ENCODE results near the gene SLC13A3.

The SLC13A3 gene

DNA sequence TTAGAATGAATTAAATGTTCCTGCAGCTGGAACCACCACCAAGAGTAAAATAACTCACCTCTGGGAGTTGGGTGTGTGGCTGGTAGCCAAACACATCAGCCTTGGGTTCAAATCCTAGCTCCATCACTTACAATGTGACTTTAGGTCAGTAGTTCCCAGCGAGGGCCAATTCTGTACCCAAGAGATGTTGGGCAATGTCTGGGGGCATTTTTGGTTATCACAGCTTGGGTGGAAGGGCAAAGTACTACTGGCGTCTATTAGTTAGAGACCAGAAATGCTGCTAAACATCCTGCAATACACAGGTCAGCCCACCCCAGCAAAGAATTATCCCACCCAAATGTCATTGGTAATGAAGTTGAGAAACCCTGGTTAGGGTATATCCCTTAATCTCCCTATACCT, 48.8 kb downstream of the SLC13A3 start:
- FAIRE-seq = no peak

DNA sequence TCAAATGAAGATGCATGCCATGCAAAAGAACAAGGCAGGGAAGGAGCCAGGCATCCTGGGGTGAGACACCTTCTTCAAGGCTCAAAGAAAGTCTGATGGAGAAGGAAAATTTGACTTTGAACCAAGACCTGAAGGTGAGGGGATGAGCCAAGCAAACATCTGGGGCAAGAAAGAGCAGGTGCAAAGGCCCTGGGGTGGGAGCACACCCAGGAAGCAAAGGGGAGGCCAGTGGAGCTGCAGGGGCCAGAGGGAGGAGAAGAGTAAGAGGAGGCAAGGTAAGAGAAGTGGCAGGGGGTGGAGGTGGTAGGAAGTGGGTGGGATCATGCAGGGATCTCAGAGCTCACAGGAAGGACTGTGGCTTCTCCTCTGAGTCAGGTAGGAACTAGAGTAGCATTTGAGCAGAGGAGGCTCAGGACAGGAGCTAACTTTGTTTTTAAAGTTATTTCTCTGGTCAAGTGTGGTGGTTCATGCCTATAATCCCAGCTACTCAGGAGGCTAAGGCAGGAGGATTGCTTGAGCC, 49.6 kb downstream of the SLC13A3 start:
- FAIRE-seq = no peak

DNA sequence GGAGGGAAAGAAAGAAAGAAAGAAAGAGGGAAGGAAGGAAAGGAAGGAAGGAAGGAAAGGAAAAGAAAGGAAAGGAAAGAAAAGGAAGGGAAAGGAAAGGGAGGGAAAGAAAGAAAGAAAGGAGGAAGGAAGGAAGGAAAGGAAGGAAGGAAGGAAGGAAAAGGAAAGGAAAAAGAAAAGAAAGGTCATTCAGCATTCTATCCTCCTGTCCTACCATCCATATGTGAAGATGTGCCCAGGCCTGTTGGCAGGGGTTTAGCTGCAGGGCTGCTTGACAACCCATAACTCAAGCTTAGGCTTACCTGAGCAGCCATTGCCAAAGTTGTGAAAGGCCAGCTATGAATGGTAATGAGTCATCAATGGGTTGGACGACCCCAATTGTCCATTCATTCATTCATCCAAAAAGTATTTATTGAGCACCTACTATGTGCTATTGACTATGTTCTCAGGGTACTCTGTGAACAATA, 50.9 kb downstream of the SLC13A3 start:
- no peak for FAIRE-seq

DNA sequence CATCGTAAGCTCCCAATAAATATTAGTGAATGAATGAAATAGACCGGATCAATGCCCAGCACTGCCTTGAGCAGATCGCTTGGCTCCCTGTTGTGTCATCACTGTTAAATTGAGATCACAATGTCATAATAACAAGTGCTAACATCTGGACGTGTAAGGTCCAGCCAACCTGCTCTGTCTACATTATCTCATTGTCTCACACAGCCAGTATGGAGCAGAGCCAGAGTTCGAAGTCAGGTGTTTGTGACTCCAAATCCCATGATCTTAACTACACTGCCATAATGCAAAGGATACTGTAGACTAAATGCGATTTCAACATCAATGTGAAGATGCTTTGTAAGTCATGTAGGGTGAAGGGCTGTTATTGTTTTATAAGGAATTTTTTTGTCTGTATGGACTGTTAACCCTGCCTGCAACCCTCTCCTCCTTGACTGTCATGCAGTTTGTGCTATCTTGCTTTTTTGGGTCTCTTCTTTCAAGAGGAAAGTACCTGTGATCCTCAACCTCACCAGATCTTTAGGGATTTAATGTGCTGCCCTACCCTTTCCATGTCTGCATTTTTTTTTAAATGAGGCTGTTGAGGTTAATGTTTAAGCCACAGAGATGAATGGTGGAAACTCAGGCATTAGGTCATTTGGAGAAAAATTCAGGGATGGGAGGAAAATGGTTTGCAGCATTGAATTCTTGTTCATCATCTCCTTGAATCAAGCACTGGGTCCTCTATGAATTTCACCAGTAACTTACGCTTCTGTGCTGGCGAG, 51.9 kb downstream of the SLC13A3 start:
- no peak for FAIRE-seq

DNA sequence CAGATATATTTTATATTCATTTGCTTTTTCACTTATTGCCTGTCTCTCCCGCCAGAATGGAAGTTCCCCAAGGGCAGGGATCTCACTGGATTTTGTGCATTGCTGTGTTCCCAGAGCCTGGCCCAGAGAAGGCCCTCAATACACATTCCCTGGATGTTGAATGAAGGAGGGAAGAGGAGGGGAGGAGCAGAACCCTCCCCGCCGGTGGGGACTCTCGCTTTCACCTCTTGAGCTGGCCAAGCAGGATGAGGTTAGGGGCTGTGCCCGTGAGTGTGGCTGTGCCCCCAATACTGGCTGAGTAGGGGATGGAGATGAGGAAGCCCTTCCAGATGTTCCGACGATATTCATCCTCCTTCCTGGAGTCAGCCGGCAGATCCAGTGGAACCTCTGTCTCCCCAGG, 55.3 kb downstream of the SLC13A3 start:
- no peak for FAIRE-seq

DNA sequence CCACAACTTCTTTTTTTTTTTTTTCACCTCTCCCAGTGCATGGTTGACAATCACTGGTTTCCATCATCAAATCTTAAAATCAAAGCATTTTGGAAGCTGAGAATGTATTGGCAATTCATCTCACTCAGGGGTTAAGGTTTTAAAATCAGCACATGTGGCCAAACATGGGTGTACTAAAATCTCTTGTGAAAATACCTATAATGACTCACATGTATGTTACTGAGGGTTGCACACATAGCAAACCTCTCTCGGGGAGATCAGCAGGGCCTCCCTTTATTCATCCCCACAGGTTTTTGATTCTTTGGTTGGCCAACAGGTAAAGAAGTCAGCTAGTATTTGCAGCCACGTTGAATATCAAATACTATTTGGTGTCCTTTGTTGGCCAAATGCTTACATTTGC, 56.5 kb downstream of the SLC13A3 start:
- FAIRE-seq = no peak

DNA sequence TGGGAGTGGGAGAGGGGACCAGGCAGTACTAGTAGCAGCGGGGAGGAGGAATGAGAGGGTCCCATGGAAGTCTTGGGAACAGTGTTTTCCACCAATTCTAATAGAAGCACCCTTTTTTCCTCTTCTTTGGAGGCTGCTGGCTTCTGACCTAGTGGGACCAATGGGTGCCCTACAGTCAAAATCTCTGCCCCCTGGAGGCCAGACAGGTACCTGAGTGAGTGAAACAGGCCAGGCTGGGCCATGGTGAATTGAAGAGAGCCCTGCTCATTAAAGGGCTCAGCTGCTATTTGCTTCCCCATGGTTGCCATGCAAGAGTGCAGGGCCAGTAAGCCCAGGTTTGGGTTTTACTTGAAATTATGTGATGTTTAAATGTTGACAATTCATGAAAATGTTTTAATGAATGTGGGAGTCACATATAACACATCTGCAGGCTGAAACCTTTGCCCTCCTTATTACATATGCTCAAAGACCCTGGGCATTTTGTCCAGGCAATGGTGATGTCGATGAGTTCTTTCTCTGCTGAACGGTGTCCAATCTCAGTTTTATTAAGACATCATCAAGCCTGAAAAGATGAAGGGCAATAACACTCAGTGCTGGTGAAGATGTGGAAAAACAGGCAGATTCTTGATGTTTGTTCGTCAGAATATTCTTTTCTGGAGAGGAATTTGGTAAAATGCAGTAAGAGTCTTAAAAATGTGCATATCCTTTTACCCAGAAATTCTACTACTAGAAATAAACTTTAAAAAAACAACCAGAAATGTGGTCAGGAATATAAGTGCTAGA, 58.5 kb downstream of the SLC13A3 start:
- FAIRE-seq = no peak

DNA sequence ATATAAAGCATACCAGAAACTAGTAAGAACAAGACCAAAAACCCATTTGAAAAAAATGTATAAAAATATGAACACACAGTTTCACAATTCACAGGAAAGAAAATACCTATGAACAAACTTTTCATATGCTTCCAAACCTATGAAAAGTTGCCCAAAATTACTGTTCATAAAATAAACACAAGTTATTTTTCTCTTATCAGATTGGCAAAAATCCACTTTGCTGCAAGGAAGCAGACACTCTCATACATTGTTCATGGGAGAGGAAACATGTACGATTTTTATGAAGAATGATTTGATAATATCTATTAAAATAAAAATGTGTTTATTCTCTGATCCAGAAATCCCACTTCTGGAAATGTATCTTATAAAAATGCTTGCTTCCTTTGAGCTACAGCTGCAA, 60.8 kb downstream of the SLC13A3 start:
- no peak for FAIRE-seq

DNA sequence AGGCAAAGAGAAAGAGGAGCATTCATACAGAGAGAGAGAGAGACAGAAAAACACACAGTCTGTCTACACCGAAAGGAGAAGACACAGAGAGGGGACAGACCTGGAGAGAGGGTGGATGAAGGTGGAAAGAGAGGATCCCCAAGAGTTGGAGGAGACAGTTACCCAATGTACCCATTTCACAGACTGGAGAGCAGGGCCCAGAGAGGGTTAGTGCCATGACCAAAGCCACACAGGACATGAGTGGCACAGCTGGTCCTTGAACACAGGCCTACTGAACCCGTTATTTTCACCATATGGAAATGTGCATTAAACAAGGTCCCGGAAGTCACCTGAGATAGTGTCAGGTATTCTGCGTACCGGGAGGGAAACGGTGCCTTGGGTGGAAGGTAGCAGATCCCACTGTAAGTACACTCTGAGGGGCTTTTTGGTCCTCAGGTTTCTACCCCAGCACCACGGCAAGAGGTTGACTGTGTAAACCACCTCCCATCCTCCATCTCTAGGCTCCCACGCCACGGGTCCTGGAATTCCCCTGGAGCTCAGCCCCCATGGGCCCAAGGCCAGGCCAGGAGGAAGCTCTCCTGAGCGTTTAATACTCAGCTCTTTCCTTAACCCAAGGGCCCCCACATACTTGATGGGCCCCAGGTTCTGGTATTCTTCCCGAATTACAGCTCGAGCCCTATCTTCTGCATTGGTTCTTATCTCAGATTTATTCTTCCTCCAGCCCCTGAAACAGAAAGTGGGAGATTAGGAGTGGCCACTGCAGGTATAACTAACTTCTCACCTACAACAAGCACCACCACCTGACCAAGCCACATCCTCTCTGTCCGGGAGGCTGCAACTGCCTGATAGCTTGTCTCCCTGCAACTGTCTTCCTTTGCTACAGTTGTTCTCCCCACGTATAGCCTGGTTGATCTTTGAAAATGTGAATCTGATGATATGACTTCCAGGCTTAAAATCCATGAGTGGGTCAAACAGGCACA, 62.4 kb downstream of the SLC13A3 start:
- FAIRE-seq = no peak

DNA sequence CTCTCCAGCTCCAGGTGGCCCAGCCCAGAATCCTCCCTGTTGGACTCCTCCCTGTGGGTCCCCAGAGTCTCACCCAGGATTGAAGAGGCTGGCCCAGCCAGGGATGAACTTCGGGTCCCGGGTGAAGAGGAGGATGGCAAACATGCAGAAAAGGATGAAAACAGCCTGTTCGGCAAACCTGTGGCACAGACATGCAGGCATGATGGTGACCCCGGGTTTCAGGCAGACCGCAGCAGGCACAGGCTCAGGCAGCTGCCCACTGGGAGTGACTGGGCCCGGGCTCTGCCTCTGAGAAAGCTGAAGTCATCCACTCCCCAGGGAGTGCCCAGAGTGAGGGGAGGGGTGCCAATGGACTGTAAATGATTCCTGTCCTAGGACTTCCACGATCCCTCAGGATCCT, 63.3 kb downstream of the SLC13A3 start:
- no peak for FAIRE-seq

DNA sequence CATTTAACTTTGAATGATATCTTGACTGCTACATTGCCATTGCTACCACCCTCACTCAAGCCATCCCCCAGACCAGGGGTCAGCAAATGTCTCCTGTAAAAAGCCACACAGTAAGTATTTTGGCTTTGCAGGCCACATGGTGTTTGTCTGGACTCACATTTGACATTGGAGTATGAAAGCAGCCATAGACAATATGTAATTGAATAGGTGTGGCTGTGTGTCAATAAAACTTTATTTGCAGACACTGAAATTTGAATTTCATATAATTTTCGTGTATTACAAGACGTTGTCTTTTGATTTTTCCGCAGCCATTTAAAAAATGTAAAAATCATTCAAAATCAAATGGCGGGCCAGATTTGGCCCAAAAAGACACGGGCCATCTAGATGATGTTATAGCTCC, 64.5 kb downstream of the SLC13A3 start:
- FAIRE-seq = no peak

DNA sequence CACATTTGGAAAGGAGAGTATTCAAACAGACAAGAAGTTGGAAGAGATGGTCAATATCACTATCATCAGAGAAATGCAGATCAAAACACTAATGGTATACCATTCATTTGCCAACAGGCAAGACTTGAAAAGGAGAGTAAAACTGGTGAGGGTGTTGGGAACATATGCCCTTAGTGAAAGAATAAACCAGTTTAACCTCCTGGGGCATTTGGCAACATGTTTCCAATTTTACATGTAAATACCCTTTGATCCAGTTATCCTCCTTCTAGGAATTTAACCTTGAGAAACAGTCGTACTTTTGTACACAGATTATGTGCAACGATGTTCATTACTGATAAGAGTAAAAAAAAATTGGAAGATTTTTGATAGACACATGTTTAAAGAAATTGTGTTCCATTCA, 66.8 kb downstream of the SLC13A3 start:
- no peak for FAIRE-seq

DNA sequence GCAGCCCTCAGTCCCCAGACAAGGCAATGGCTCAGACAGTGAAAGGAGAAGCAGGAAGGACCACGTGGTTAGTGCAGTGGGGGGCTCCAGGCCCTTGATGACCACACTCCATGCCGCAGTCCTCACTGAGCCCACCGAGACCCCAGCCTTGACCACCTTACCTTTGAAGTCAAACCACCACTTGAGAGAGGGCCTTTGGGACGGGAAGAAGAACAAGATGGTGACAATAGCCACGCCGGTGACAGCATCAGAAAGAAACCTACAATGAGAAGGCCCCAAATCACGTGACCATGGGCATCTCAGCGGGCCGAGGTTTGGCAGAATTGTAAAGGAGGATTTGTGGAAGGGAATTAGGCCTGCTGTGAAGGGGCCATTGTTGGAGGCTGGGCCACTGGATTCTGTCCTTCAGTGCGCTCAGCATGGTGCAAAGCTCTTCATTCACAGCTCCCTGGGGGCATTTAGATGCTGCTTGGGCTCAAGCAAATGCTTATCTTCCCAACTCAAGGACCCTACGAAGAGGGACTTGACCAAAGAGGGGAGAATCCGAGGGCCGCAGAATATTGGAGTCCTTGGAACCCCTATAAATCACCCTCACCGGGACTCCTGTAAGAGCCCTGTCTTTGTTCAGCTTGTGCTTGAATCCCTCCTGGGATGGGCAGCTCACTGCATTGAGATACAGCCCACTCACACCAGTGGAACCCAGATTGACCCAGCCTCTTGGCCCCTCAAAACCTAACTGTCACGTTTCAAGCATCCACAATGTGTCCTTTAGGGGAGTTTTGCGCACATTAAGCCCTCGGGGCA, 67.6 kb downstream of the SLC13A3 start:
- FAIRE-seq = no peak

DNA sequence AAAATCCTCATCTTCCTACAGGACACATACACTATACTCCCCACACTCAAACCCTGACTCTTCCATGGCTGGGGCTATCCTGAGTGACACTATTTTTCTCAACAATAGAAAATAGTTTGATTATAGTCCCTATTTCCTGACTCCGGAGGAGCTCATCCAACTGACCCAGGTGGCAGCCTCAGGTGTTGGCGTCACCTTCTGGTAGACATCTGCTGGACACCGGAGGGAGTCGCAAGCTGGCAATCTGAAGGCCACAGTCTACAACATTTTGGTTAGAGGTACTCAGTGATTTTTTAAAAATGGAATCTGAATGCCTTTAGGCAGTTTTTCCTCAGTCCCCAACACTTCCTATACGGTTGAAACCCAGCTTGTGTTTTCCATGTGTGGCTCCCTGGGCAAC, 68.6 kb downstream of the SLC13A3 start:
- FAIRE-seq = no peak

DNA sequence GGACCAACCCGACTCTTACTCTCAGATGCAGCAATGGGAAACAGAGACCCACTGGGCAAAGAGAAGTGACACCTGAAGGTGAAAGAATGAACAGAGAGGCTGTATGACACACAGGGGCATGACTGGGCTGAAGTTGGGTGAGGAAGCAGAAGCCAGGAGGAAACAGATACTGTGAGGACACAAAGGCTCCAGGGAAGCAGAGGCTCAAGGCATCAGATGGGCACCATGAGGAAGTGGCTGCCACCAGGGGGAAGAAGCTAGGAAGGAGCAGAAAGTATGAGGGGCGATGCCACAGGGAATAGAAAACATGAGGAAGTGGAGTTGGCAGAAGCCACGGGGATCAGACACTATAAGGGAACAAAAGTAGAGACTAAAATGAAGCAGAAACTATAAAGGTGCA, 69.9 kb downstream of the SLC13A3 start:
- FAIRE-seq = no peak

DNA sequence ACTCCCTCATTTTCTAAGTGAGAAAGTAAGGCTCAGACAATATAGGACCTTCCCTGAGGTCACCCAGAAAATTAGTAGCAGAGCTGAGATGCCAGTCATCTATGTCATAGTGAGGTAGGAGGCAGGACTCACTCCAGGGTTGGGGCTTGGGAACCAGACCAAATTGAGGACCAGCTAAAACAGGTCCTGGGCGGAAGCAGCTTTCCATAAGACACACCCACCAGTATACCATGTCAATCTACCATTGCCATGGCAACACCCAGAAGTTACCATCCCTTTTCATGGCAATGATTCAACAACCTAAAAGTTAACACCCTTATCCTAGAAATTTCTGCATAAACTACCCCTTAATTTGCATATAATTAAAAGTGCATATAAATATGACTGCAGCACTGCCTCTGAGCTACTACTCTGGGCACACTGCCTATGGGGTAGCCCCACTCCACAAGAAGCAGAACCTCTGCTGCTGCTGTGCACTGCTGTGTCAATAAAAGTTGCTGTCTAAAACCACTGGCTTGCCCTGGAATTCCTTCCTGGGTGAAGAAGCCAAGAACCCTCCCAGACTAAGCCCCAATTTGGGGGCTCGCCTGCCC, 70.5 kb downstream of the SLC13A3 start:
- FAIRE-seq = no peak

DNA sequence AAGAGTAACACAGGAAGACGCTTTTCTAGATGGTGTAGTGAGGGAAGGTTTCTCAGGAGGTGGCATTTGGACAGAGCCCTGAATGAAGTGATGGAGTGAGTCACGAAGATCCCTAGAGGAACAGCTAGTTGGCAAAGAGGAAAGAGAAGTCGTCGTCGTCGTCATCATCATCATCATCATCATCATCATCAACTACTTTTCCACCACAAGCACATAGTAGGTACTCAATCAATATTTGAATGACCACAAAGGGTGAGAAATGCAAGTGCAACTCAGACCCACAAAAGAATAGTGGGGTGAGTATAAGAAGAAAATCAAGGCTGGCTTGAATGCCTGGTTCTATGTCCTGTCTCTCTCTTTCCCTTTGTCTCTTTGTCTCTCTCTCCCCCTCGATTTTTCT, 72.5 kb downstream of the SLC13A3 start:
- FAIRE-seq = no peak

DNA sequence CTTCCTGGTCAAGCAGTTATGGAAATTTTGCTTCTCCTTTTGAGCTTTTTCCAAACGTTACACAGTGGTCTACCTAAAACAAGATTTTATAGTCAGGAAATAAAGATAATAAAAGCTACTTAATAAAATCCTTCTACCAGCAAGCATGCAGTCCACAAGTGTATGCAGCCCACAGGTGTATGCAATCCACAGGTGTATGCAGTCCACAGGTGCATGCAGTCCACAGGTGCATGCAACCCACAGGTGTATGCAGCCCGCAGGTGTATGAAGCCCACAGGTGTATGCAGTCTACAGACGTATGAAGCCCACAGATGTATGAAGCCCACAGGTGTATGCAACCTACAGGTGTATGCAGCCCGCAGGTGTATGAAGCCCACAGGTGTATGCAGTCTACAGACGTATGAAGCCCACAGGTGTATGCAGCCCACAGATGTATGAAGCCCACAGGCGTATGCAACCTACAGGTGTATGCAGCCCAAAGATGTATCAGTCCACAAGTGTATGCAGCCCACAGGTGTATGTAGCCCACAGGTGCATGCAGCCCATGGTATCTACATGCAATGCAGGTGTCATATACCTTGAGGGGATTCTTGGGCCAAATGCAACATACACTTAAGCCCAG, 74.4 kb downstream of the SLC13A3 start:
- FAIRE-seq = no peak

DNA sequence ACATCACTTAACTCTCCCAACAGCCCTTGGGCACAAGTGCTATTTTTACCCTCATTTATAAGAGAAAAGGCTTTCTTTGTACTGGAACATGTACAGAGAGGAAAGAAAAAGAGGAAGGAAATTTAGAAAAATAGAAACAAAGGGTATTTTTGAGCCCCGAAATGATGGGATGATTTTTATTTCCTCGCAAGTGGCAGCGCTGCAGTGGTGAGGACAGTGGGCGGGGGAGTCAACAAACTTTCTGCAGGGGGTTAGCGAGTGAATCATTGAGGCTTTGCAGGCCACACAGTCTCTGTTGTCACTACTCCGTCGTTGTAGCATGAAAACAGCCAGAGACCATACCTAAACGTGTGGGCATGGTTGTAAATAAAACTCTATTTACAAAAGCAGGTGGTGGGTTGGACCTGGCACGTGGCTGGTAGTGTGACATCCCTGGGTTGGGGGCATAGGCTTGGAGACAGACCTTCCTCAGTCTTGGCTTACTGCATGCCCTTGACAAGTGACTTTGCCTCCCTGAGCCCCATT, 75.3 kb downstream of the SLC13A3 start:
- no peak for FAIRE-seq

DNA sequence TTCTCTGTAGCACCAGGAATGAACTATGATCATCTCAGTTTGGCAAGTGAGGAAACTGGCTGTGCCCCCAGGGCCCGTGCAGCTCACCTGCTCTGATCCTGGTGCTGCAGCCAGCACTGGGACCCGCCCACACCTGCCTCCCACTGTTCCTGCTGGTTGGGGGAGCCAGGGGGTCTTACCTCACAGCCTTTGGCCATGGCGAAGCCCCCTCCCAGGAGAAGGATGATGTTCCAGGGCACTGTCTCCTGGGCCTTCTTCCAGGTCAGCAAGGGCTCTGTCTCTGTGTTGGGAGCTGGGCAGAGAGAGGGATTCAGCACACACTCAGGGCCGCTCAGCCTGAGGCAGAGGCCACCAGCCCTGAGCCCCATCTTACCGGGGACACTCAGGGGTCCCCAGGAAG, 75.9 kb downstream of the SLC13A3 start:
- no peak for FAIRE-seq

Measured in endometrium (tissue), 2 donors.